ENCODE data around the gene NKIRAS1. TPM values are rescaled to one million over a fixed set of nuclear protein-coding genes. Genes with fewer than 3 reads are reported as not detected.

The NKIRAS1 gene
- total and polyA plus RNA-seq, 2 experiments from 2014 or later, result 9.2 to 9.7 TPM

DNA sequence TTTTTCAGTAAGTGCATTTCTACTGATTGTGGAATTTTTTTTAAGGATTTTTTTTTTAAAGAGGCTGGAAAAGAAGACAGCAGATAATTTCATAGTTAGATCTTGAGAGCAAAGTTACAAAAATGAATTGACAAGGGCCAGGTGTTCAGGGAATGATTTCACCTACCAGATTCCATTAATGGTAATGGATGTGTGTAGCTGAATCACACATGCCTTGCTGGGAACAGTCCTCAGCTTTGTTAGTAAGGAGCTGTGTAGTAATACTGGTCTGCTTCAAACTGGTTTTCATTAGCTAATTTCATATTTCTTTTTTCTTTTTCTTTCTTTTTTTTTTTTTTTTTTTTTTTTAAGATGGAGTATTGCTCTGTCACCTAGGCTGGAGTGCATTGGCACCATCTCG is 44.3 kb upstream of the NKIRAS1 start (continued):
- TF ChIP-seq, protein P1, sequence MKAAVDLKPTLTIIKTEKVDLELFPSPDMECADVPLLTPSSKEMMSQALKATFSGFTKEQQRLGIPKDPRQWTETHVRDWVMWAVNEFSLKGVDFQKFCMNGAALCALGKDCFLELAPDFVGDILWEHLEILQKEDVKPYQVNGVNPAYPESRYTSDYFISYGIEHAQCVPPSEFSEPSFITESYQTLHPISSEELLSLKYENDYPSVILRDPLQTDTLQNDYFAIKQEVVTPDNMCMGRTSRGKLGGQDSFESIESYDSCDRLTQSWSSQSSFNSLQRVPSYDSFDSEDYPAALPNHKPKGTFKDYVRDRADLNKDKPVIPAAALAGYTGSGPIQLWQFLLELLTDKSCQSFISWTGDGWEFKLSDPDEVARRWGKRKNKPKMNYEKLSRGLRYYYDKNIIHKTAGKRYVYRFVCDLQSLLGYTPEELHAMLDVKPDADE (IDR thresholded peaks at IDR 0.05), result no peak
- no peak for TF ChIP-seq ZNF114 (CRISPR knock-in tag; IDR thresholded peaks at IDR 0.05)
- no peak for TF ChIP-seq ZNF331 (CRISPR knock-in tag; IDR thresholded peaks at IDR 0.05; ENCODE audit: low read depth)
- TF ChIP-seq, protein P2, sequence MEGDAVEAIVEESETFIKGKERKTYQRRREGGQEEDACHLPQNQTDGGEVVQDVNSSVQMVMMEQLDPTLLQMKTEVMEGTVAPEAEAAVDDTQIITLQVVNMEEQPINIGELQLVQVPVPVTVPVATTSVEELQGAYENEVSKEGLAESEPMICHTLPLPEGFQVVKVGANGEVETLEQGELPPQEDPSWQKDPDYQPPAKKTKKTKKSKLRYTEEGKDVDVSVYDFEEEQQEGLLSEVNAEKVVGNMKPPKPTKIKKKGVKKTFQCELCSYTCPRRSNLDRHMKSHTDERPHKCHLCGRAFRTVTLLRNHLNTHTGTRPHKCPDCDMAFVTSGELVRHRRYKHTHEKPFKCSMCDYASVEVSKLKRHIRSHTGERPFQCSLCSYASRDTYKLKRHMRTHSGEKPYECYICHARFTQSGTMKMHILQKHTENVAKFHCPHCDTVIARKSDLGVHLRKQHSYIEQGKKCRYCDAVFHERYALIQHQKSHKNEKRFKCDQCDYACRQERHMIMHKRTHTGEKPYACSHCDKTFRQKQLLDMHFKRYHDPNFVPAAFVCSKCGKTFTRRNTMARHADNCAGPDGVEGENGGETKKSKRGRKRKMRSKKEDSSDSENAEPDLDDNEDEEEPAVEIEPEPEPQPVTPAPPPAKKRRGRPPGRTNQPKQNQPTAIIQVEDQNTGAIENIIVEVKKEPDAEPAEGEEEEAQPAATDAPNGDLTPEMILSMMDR (conservative IDR thresholded peaks at IDR 0.05; ENCODE audit: low read depth in 2 of 2), result no peak
- TF ChIP-seq NANOG (IDR thresholded peaks at IDR 0.05; ENCODE audit: borderline replicate concordance), result no peak
- TF ChIP-seq EZH2 (IDR thresholded peaks at IDR 0.05; ENCODE audit: low read depth, unreplicated experiment), result no peak
- TF ChIP-seq CREB1 (CRISPR knock-in tag; IDR thresholded peaks at IDR 0.05; ENCODE audit: low read depth), result no peak
- no peak for TF ChIP-seq STAT1 (IDR thresholded peaks at IDR 0.05; ENCODE audit: unreplicated experiment)
- TF ChIP-seq, protein P3, sequence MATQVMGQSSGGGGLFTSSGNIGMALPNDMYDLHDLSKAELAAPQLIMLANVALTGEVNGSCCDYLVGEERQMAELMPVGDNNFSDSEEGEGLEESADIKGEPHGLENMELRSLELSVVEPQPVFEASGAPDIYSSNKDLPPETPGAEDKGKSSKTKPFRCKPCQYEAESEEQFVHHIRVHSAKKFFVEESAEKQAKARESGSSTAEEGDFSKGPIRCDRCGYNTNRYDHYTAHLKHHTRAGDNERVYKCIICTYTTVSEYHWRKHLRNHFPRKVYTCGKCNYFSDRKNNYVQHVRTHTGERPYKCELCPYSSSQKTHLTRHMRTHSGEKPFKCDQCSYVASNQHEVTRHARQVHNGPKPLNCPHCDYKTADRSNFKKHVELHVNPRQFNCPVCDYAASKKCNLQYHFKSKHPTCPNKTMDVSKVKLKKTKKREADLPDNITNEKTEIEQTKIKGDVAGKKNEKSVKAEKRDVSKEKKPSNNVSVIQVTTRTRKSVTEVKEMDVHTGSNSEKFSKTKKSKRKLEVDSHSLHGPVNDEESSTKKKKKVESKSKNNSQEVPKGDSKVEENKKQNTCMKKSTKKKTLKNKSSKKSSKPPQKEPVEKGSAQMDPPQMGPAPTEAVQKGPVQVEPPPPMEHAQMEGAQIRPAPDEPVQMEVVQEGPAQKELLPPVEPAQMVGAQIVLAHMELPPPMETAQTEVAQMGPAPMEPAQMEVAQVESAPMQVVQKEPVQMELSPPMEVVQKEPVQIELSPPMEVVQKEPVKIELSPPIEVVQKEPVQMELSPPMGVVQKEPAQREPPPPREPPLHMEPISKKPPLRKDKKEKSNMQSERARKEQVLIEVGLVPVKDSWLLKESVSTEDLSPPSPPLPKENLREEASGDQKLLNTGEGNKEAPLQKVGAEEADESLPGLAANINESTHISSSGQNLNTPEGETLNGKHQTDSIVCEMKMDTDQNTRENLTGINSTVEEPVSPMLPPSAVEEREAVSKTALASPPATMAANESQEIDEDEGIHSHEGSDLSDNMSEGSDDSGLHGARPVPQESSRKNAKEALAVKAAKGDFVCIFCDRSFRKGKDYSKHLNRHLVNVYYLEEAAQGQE (IDR thresholded peaks at IDR 0.05; ENCODE audit: unreplicated experiment), result no peak

DNA sequence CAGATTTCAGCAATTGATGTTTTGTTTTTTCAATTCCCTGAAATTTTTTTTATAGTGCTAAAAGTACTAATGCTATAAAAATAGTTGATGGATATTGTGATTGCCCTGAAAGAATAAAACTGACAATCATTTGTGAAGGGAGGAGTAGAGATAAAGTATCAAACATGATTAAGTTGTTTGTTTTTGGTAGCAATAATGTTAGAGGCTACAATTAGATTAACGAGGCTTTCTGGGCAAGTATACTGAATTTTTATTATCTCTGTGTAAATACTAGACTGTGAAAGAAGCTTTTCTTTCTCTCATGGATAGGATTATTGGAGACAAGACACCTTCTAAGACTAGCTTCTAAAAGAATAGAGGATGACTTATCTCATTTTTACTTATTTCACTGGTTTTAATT is 43.9 kb upstream of the NKIRAS1 start:
- H2AFZ ChIP-seq, result no peak overlapping the region
- TF ChIP-seq POLR2AphosphoS5 (IDR thresholded peaks at IDR 0.05; ENCODE audit: low read depth) (no peak), STAT1 (IDR thresholded peaks at IDR 0.05; ENCODE audit: unreplicated experiment) (no peak), CREB1 (CRISPR knock-in tag; IDR thresholded peaks at IDR 0.05; ENCODE audit: low read depth) (no peak), ZNF114 (CRISPR knock-in tag; IDR thresholded peaks at IDR 0.05) (no peak), EZH2phosphoT487 (IDR thresholded peaks at IDR 0.05; ENCODE audit: unreplicated experiment) (no peak), JUNB (IDR thresholded peaks at IDR 0.05; ENCODE audit: unreplicated experiment) (no peak)
- TF ChIP-seq, protein P2 (conservative IDR thresholded peaks at IDR 0.05; ENCODE audit: low read depth in 2 of 2), result no peak
- TF ChIP-seq, protein P1 (IDR thresholded peaks at IDR 0.05), result no peak

More for the DNA sequence above, 43.9 kb upstream of the NKIRAS1 start:
- Mint-ChIP-seq H3K27ac (no peak overlapping the region), H3K4me3 (no peak overlapping the region), H3K27me3 (ENCODE audit: insufficient read depth, low read depth, poor library complexity) (no peaks in the 10 kb centered on the region), H3K9me3 (no peaks in the 10 kb centered on the region), H3K4me1 (no peaks in the 10 kb centered on the region), H3K36me3 (ENCODE audit: low read depth) (peaks cover 63% of the 10 kb centered on the region)
- DNase-seq (ENCODE audit: low spot score) (no peak), ATAC-seq (no peak)
- Histone ChIP-seq H3K27me3 (ENCODE audit: insufficient read depth) (no peaks in the 10 kb centered on the region), H3F3A (replicated peaks; ENCODE audit: low read depth) (0 out of 2 replicates have a peak, but pooled peaks cover 5% of the 10 kb centered on the region), H4K20me1 (replicated peaks; ENCODE audit: insufficient read depth) (peaks cover 9% of the 10 kb centered on the region; the same call in 1 of the 2 replicates), H3K27ac (ENCODE audit: low read depth) (no peak overlapping the region), H3K9me2 (ENCODE audit: insufficient read depth) (no peaks in the 10 kb centered on the region), H3K36me3 (ENCODE audit: insufficient read depth) (peaks cover 14% of the 10 kb centered on the region), H3K79me2 (replicated peaks; ENCODE audit: insufficient read depth) (peaks cover 22% of the 10 kb centered on the region), H3K4me3 (no peak overlapping the region), H3K4me1 (ENCODE audit: insufficient read depth) (no peaks in the 10 kb centered on the region), H3K4me2 (no peak overlapping the region)

All from GM23338 (cell line).